ENCODE data around the gene MAEA.
"Not testable (repeated sequence)": the region's sequence is repeated elsewhere in the genome, so short reads cannot be mapped to it uniquely, and the experiment has no call there.

MAEA gene

DNA sequence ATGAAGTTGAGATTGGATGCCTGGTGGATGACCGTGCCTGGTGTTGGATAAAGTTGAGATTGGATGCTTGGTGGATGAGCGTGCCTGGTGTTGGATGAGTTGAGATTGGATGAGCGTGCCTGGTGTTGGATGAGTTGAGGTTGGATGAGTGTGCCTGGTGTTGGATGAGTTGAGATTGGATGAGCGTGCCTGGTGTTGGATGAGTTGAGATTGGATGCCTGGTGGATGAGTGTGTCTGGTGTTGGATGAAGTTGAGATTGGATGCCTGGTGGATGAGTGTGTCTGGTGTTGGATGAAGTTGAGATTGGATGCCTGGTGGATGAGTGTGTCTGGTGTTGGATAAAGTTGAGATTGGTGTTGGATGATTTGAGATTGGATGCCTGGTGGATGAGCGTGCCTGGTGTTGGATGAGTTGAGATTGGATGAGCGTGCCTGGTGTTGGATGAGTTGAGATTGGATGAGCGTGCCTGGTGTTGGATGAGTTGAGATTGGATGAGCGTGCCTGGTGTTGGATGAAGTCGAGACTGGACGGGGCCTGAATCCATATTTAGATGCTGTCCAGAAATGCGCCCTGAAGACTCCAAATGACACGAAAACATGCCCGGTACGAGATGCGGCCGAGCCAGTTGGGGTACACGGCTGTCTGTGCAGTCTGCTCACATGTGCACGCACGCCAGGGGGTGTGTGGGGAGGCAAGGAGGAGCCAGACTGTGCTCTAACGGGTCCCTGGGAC lies 34.9 kb downstream of the MAEA start:
- FAIRE-seq, result not testable (repeated sequence)

DNA sequence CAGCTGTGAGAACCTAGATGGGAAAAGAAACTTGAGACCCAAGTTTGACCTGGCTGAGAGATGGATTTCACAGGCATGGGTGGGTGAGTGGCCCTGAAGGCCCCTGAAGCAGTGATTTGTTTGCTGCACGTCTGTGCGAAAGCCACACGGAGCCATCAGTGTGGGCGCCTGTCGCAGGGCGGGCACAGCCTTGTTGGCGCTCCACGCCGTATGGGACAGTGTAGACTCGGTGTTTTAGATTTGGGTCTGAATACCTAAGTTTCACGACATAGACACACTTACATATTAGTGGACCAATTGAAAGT lies 35.4 kb downstream of the MAEA start:
- no peak for FAIRE-seq

DNA sequence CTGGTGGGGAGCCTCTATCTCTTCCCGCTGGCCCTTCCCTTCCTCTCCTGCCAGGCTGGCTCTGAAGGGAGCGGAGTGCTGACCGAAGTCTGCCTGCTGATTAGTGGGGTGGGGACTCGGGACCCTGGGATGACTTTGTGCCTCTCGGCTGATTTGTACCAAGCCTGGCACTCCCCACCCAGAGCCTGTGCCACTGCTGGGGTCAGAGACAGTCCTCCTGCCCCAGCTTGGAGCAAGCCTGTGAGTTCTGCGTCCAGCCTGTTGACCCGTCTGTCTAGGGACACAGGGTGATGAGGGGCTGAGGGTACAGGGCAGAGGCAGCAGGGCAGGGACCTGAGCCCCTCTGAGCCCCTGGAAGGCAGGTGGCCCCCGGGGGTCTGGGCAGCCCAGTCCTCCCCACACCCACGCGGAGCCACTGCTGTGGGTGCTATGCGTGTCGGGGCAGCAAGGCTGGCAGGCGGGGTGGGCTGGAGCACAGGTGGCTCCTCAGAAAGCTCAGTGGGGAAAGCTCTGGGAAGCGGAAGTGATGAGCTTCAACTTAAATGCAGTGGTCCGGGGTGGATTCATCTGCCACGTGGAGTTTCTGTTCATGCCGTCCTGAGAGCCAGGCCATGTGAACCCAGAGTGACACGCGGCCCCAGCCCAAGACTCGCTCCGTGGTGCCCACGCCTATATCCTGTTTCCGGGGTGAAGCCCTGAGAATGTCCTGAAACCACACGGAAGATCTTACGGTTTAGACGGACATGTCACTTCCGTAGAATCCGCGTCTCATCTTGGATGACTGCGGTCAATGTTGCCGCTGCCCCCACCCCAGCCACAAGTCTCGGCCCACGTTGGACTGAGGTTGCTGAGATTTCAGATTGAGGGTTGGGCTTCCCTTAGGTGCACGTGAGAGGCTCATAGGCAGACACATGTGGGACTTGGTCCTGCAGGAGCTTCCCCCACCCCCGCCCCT lies 36.3 kb downstream of the MAEA start:
- FAIRE-seq, result no peak

DNA sequence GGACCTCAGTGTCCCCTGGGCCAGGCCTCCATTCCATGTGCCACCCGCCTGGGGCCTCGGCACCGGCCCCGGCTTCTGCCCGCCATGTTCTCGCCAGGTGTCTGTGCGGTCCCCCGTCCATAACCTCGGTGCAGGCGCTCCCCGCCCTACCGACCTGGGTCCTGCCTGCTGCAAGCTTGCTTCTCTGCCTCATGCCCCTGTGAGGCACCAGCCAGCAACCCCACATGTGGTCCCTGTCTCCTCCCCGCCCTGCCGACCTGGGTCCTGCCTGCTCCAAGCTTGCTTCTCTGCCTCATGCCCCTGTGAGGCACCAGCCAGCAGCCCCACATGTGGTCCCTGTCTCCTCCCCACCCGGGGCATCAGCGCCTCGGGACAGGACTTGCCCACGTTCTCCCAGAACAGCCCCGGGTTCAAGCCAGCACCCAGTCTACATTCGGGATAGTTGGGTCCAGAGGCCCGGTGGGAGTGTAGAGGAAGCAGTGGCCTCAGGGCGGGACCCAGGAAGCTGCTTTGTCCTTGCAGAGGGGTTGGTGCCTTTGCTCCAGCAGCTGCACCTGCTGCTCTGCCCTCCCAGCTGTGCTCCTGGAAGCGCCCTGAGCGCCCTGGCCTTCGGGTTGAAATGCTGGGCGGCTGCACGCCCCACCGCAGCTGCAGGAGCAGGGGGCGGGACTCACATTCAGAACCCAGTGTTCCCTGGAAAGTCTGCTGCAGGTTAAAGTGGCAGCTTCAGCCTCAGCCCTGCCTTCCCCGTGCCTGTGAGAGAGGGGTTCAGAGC lies 37.2 kb downstream of the MAEA start:
- no peak for FAIRE-seq

DNA sequence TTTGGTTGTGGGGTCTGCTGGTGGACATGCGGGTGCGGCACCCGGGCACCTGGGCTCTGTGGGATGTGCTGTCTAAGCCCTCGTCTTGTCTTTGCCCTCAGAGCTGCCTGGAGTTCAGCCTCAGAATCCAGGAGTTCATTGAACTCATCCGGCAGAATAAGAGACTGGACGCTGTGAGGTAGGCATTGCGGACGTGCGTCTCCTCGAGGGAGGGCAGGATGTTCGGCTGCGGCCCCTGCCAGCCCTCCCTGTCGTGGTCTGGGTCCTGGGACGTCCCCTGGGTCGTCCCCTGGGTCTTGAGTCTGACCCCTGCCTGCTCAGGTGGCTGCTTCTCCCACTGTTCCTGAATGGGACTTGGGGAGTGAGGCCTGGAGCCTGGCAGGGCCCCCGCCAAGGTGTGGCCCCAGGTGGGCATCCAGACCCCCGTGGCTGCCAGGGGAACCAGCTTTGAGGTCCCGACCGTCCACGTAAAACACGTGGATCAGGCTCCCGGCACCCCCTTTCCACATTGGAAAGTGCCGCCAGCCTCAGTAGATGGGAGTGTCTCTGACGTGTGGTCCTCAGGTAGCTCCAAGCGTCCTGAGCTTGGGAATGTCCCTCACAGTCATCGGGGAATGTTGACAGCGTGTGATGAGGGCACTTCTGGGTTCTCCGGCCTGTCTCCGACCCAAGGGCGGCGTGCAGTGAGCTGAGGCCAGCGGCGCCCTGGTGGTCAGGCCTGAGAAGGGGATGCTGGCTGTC lies 38.0 kb downstream of the MAEA start:
- FAIRE-seq, result no peak

DNA sequence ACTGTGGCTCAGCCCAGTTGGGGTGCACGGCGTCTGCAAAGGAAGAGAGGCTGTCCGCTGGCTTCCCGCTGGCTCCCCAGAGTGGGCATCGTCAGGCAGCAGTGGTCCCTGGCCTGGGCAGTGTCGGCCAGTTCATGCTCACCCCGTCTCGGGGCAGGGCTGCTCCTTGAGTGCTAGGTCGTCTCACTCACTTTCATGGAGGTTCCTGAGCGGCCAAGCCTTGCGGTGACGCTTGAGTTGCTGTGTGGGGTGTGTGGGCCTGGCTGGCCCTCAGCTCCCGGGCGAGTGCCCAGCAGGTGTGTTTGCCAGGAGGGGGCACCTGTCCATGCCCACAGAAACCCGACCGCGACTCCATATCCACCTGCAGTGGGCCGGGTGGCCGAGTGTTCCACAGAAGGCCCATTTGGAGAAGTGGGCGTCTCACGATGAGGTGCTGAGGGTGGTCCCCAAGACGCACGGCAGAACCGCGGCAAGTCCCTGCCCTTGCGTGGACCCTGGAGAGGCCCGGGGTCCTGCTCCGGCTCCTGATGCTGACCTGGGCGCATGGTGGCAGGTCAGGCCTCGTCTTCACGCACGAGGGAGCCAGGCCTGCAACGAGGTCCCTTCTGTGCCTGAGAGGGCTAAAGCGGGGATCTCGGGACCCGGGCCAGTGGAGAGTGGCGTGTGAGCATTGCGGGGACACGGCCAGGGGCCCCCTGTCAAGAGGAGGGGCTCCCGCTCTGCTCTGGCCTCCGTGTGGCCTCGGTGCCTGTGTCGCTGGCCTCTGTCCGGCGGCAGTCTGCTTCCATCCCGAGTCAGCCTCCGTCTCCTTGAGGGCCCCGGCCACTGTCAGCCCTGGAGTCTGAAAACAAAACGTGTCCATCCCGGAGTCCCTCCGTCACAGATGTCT lies 38.8 kb downstream of the MAEA start:
- FAIRE-seq, result no peak

DNA sequence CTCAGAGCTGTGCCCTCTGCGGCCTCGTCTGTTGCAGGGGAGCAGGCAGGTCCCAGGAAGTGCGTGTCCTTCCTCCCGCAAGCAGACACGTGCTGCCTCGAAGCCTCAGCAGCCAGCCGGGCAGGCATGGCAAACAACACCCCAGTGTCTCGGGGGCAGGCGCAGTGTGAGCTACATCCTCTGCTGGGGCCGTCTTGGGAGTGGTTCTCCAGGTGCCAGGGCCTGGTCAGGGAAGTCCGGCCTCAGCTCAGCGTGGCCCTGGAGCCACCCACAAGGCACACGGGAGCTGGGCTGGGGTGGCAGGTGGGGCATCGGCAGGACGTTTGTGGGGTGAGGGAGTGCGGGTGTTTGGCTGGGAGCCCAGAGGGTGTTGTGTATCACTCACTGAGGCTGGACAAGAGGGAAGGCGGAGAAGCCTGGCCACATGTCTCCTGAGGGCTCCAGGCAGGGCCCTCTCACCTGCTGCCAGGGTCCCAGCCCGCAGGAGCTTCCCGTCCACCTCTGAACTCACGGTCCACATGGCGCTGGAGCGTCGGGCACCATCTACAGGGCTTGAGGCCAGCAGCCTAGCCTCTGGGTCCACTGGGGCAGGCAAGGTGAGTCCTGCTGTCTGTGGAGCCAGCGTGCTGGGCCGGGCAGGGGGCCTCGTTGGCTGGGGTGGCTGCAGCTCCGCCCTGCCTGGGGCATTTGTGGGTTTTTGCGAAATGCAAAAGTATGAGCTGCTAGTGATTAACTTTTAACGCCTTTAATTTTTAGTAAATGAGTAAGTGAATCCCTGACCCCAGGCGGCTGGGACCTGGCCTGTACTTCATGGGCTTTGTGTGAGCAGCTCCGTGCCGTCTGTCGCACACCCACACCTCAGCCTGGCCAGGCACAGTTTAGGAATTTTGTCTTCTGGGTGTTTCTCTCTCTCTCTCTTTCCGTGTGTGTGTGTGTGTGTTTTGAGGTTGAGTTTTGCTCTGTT lies 40.0 kb downstream of the MAEA start:
- FAIRE-seq, result no peak

DNA sequence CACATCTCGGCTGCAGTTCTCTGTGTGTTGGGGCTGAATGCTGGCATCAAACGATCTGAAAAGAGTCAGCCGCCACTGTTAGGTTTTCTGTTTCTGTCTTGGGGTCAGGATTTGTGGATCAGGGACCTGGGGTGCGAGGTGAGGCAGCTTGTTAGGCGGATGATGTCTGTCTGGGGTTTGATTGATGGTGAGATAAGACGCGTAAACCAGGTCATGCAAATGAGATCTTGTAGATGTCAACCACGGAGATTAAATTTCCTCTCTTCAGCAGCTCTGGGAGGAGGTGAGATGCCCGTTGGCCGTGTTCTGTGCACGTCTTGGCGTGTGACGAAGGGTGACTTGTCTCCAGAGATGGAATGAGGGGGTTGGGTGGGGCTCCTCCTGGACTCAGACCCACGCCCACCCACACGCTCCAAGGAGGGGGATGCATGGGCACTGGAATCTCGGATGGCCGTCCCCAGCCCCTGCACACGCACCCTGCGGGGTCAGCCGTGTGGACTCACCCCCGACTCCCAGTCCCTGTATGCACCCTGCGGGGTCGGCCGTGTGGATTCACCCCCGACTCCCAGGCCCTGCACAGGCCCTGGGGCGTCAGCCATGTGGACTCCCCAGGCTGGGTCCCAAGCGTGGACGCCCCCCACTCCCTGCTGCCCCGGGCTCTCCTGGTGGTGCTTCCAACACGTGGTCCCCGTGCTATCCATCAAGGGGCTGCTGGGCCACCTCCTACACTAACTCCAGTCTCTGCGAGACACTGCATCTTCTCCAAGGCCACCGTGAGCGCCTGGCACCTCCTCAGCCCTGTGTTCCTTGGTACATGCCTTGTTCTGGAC lies 41.3 kb downstream of the MAEA start:
- no peak for FAIRE-seq

DNA sequence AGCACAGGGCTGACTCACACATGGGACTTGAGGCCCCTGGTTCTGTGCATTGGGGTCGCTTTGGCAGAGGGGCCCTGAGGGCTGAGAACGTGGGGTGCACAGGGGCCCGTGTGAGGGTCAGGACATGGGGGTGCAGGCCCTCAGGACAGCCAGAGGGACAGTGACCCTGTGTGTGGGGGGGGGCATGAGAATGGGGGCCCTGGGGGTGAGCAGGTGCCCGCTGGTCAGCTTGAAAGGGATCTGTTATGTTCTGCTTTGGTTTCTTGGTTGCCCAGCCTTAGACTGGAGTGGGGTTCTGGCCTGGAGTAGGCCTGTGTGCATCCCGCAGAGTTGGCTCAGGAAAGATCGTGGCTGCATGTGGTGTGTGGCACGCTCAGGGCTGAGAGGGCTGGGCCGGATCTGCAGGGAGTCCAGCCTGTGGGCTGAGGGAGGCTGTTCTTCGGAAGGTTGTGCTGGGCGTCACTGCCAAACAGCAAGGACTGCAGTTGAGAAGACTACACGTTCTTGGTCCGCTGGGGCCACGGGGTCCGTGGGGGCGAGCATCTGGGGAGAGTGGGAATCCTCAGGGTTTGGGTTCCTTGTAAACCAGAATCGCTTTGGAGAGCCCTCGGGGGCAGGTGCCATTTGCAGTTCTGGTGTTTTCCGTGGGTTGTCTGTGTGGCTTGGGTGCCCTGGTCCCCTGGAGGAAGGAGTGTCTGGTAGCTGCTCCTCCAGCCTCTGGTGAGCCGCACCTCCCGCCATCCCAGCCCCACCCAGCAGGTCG lies 42.1 kb downstream of the MAEA start:
- no peak for FAIRE-seq

DNA sequence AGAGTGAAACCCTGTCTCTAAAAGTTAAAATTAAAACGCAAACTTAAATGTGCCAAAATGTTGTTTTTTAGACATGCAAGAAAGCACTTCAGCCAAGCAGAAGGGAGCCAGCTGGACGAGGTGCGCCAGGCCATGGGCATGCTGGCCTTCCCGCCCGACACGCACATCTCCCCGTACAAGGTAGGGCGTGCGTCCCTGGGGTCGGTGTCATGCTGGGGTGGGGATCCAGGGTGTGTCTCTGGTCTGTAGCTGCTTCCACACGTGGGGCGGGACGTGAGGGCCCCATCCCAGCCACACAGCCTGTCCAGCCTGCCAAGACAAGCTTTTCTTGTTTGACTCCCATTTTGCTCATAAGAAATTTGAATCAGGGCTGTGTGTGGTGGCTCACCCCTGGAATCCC lies 43.0 kb downstream of the MAEA start:
- no peak for FAIRE-seq

DNA sequence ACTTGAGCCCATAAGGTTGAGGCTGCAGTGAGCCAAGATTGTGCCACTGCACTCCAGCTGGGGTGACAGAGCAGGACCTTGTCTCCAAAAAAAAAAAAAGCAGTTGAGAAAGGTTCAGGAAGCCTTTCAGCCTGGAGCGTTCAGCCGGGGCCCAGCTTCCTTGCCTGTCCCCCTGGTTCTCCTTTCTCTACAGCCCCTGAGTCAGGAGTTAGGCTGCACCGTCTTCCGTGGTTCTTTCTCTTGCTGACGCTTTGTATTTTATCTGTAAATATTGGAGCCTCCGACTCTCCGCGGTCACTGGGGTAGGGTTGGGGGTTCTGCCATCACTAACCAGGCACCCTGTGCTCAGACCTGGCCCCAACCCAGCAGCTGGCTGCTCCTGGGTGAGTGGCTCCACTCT lies 43.6 kb downstream of the MAEA start:
- no peak for FAIRE-seq

DNA sequence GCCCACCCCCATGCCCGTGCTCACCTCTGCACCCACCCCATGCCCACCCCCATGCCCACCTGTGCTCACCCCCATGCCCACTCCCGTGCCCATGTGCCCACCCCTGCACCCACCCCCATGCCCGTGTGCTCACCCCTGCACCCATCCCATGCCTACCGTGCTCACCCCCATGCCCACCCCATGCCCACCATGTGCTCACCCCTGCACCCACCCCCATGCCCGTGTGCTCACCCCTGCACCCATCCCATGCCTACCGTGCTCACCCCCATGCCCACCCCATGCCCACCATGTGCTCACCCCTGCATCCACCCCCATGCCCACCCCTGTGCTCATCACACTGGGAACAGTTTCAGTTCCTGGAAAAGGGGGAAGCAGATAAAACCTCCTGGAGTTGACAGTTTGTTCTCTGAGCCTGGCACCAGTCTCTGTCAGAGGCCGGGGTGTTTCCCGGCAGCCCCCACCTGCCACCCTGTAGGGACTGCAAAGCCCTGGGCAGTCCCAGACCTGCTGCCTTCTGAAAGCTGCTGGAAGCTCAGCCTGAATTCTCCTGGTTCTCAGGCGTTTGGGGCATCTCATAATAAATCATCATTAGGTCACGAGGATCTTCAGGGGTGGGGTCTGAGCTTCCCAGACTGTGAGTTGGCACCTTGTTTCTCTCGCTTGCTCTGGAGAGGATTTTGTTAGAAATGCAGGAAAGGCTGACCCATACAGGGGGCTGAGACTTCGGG lies 44.3 kb downstream of the MAEA start:
- not testable (repeated sequence) for FAIRE-seq

DNA sequence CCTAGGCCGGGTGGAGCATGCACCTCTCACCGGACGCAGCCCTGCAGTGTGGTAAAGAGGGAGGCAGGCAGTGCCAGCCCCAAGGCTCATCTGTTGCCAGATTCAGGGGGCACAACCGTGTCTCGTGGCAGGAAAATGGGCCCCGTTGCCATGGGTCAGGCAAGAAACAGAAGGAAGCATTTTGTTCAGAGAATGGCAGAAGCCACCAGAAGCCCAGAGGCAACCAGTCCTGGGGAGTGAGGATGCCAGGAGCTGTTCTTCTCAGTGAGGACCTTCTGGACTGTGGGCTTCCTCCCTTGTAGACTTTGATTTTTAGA lies 44.8 kb downstream of the MAEA start:
- no peak for FAIRE-seq

DNA sequence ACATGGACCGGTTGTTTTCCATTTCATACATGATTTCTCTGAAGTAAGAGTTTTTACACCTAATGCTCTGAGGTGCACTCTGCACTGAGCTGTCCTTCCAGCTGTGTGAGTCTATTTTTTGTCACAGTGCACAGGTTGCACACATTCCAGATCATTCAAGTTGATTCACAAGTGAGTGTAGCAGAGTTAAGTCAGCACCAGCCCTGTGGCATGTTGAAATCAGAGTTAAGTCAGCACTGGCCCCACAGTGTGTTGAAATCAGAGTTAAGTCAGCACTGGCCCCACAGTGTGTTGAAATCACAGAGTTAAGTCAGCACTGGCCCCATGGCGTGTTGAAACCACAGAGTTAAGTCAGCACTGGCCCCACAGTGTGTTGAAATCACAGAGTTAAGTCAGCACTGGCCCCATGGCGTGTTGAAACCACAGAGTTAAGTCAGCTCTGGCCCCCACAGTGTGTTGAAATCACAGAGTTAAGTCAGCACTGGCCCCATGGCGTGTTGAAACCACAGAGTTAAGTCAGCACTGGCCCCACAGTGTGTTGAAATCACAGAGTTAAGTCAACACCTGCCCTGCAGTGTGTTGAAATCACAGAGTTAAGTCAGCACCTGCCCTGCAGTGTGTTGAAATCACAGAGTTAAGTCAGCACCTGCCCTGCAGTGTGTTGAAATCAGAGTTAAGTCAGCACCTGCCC lies 45.6 kb downstream of the MAEA start:
- not testable (repeated sequence) for FAIRE-seq

DNA sequence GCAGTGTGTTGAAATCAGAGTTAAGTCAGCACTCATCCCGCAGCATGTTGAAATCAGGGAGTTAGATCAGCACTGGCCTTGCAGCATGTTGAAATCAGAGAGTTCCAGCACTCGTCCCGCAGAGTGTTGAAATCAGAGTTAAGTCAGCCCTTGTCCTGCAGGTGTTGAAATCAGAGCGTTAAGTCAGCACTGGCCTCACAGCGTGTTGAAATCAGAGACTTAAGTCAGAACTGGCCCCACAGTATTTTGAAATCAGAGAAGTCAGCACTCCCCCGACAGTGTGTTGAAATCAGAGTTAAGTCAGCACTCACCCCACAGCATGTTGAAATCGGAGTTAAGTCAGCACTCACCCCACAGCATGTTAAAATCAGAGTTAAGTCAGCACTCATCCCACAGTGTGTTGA lies 46.4 kb downstream of the MAEA start:
- FAIRE-seq, result no peak

DNA sequence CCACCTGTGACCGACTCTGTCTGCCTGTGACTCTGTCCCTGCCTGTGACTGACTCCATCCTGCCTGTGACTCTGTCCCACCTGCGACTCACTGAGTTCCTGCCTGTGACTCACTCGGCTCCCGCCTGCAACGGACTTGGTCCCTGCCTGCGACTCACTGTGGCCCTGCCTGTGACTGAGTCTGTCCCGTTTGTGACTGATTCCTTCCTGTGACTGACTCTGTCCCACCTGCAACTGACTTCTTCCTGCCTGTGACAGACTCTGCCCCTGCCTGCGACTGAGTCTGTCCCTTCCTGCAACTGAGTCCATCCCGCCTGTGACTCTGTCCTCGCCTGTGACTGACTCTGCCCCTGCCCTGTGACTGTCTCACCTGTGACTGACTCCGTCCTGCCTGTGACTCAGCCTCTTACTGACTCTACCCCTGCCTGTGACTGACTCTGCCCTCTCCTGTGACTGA lies 47.7 kb downstream of the MAEA start:
- FAIRE-seq, result no peak

Data from colon (tissue), 2 donors.